NCI-H345 (cell line): ENCODE results near the gene CDK3.

Experiments used
- DNase-seq: peaks from one replicate; lab custom pipeline; 2025; lab: John Stamatoyannopoulos, UW

The CDK3 gene

DNA sequence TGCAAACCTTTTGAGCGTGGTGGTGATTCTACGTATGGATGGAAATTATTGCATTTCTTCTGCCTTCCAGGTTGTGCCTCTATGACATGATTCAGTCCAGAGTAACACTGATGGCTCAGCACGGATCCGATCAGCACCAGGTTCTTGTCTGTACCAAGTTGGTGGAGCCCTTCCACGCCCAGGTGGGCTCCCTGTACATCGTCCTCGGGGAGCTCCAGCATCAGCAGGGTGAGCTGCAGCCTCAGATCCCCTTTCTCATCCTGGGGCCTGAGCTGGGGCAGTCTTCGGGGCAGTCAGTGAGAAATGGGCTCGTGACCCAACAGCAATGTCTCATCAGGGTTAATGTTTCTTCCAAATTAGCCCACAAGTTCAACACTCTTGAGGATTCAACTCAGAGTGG lies 9.3 kb upstream of the CDK3 start:
- no peak for DNase-seq

DNA sequence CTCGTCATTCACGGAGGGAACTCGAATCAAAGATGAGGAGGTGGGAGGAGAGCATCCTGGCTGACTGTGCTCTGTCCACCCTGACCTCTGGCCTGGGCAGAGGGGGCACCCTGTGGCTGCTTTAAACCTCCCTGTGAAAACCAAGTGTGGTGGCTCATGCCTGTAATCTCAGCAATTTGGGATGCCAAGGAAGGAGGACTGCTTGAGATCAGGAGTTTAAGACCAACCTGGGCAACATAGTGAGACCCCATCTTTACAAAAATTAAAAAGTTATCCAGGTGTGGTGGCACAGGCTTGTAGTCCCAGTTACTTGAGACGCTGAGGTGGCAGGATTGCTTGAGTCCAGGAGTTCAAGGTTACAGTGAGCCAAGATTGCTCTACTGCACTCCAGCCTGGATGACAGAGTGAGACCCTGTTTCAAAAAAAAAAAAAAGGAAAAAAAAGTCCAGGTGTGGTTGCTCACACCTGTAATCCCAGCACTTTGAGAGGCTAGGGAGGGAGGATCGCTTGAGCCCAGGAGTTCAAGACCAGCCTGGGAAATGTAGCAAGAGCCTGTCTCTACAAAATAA lies 5.8 kb upstream of the CDK3 start:
- DNase-seq: no peak

DNA sequence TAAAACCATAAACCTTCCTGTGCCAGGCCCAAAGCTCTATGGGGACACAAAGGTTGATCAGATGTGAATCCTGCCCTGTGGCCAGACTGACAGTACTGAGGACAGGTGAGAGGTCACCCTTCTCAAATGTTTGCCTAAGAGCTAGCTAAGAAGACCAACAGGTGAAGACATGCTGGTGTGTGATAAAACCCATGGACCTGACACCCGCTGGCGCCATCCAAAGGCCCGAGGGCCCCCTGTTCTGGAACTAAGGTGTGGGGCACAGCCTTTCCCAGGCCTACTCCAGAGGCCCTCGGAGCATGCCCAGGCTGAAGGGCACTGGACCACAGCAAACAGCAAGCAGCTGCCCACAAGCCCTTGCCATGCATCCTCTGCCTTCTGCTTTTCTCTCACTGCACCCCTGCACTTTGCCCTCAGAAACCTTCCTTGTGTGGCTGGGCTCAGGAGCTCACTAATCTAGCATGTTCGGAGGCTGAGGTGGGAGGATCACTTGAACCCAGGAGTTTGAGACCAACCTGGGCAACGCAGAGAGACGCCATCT lies 5.2 kb upstream of the CDK3 start:
- no peak for DNase-seq

DNA sequence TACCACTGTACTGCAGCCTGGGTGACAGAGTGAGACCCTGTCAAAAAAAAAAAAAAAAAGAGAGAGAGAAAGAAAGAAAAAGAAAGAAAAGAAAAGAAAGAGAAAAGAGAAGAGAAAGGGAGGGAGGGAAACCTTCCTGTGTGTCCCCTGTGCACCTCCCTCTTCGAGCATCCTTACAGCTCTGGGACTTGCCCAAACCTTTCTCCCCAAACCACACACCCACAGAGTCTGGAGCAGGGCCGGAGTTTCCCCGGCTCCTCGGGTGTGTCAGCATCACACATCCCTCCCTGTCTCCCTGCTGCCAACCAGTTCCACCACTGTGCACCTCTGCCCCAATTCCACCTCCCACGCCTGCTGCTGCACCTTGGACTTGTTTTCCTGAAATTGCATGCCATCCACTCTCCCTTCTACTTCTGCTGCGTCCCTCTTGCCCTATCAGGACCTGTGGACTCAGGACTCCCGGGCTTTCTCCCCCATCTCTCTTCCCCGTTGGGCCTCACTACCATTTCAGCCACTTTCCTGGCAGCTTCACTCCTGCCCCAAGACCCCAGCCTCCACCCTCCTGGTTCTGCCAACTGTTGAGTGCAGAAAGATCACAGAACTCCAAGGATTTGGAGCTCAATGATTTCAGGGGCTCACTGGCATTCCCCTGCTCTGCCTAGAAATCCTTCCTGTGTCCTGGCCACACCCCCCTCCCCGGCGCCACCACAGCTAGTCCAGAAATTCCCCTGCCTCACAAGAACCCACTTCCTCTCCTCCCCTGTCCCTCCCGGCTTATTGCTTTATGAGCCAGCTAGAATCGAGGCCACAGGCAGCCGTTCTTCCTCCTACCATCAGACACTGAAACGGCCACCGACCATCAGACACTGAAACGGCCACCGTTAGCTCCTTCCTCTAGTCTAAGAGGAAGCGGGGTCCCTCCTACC lies 3.7 kb upstream of the CDK3 start:
- no peak for DNase-seq

DNA sequence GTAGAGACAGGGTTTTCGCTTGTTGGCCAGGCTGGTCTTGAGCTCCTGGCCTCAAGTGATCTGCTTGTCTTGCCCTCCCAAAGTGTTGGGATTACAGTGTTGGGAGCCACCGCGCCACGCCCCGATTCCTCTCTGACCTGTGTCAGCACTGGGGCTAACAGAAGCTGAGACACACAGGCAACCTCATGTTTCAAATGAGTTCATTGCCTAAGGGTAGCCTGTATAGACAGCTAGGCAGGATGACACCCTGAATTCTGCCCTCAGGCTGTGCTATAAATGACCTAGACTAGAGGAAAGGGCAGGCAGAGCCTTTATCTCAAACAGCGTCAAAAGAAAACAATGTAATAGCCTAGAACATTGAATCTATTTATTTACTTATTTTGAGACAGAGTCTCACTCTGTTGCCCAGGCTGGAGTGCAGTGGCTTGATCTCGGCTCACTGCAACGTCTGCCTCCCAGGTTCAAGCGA lies 2.3 kb upstream of the CDK3 start:
- DNase-seq: no peak

DNA sequence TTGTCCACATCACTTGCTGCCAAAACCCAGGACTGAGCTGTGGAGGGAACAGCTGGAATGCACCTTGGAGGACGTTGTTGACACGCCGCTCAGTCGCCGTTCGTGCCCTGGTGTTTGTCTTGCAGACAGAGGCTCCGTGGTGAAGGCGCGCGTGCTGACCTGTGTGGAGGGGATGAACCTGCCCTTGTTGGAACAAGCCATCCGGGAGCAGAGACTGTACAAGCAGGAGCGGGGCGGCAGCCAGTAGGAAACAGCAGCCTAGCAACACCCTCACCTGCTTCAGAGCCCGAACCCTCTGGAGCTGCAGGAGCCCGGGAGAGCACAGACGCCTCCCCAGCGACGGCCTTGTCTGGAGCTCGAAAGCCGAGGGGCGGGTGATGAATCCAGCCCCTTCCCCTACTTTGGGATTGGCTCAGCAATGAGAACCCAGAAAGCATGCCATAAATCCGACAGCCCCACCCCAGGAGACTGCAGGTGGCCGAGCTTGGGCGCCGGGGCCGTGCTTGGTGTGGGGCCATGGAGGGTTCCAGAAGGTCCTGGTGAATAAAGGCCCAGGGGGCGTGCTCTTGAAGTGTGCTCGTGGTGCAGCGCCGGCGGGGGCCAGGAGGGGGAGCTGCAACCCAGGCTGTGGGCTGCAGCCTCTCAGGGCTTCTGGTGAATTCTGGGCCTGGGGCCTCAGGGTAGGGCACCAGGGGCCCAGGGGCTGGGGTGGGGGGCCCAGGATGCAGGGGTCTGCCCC lies 470 bp upstream of the CDK3 start:
- DNase-seq: peak; percentile 46

DNA sequence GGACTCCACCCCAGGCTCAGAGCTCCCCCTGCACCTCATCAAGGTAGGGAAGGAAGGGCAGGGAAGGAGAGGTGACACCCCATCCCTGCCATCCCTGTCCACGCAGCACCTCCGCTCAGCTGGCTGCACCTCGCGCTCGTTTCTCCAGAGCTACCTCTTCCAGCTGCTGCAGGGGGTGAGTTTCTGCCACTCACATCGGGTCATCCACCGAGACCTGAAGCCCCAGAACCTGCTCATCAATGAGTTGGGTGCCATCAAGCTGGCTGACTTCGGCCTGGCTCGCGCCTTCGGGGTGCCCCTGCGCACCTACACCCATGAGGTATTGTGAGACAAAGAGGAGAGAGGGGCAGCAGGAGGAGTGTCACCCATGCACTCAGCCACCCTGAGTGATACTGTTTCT lies 1.4 kb downstream of the CDK3 start:
- no peak for DNase-seq

DNA sequence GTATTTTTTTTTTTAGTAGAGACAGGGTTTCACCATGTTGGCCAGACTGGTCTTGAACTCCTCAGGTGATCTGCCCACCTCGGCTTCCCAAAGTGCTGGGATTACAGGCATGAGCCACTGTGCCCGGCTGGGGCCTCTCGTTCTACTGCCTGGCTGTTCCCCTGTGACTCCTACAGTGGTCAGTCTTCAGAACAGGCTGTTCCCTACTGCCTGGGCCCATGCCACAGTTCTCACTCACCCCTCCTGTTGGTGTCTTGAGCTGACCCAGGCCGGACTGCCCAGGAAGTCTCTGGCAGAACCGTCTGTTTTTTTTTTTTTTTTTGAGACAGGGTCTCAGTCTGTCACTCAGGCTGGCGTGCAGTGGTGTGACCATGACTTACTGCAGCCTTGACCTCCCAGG lies 3.3 kb downstream of the CDK3 start:
- no peak for DNase-seq

DNA sequence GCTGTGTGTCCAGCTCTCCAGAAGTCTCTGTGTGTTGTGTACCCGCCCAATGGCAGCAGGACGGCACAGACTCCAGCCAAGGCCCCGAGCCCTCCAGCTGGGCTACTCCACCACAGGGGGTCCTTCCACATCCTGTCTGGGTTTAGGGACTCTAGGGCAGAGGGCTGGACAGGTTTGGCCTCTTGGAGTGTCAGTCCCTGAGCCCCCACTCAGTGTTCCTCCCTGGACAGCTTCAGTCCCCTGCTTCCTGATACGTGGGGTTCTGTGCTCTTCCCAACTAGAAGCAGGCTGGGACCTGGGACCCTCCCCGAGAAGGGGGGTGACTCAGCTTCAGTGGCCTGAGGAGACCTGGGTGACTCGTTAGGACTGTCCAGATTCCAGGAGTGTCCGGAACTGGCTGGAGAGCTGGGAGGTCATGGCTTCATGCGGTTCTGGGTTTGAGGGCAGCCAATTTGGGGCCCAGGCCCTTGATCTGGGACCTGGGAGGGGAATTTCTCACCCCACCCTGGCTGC lies 4.2 kb downstream of the CDK3 start:
- no peak for DNase-seq

DNA sequence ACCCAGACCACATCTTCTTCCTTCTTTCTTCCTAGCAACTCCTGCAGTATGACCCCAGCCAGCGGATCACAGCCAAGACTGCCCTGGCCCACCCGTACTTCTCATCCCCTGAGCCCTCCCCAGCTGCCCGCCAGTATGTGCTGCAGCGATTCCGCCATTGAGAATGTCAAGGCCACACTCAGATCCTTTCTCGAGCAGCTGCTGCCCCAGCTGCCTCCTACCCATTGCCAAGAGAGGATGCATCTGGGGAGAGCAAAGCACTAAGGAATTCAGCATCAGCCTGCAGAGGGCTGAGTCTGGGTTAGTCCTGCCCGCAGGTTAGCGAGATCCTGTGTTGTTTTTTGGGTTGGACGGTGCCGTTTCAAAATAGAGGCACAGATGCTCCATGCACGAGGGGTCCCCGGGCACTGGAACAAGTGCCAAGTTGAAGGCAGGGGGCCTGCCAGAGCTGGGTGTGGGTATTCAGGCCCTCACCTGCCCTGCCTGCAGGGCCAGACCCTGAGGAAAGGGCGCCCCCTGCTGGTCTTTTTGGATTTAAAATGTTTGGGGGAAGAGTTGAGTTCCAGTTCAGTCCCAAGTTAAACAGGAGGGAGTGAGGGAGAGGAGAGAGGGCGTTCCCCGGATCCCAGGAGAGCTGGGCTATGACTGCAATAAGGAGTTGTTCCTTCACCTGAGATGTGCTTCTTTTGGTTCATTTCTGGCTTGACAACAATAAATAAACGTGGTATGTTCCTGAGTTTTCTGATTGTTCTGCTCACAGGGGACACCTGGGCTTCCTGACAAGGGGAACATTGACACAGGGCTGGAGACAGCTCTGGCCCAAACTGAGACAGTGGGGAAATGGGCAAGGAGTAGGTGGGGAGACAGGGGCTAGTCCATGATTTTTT lies 4.9 kb downstream of the CDK3 start:
- peak; percentile 83 for DNase-seq

DNA sequence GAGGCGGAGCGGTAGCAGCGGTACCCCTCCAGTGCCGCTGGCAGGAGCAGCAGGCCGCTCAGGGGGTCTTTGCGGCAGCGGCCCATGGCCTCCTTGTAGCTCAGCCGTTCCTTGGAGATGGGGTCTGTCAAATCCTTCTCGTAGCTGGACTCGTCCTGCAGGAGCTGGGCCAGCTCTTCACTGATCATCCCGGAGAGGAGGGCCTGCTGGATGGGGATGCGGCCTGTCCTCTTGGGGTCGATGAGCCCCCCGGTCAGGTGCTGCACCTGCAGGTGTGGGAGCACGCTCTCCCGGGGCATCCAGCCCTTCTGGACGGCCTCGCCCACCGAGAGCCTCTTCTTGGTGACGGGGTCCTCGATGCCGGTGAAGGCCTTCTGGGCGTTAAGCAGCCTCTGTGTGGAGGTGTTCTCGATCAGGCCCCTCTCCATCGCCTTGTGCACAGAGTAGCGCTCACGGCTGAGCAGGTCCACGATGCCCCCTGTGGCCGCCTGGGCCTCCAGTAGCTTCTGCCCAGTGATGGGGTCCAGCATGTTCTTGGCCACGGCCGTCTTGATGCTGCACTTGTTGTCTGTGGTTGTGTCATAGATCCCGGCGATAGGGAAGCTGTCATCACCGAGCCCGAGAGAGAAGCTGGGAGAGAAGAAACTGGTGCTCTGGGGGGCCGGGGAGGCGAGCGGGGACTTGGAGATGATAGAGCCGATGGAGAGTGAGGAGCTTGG lies 6.6 kb downstream of the CDK3 start:
- DNase-seq: no peak

DNA sequence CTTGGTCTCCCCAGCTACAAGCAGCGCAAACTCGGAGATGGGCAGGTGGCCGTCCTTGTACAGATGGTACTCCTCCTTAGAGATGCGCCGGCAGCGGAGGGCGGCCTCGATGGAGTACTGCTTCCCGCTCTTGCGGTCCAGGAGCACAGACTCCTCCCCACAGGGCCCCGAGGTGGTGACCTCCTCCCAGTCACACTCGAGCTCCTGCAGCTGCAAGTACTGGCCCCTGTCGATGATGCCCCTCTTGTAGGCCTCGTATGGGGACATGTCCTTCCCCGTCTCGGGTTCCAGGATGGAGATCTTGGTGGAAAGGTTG lies 7.2 kb downstream of the CDK3 start:
- DNase-seq: no peak

DNA sequence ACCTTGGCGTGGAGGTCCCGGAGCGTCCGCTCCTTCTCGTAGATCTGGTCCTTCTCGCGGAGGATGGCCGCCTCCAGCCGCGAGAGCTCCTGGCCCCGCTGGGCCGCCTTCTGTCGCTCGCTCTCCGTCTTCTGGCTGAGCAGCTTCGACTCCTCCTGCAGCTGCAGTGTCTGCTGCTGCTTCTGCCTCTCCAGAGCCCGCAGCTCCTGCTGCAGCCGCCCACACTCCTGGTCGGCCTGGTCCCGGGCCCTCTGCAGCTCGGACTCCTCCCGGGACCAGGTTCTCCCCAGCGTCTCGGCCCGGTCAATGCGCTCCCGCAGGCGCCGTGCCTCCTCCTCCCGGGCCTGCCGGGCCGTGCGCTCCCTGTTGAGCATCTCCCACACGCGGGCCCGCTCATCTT lies 7.6 kb downstream of the CDK3 start:
- no peak for DNase-seq

DNA sequence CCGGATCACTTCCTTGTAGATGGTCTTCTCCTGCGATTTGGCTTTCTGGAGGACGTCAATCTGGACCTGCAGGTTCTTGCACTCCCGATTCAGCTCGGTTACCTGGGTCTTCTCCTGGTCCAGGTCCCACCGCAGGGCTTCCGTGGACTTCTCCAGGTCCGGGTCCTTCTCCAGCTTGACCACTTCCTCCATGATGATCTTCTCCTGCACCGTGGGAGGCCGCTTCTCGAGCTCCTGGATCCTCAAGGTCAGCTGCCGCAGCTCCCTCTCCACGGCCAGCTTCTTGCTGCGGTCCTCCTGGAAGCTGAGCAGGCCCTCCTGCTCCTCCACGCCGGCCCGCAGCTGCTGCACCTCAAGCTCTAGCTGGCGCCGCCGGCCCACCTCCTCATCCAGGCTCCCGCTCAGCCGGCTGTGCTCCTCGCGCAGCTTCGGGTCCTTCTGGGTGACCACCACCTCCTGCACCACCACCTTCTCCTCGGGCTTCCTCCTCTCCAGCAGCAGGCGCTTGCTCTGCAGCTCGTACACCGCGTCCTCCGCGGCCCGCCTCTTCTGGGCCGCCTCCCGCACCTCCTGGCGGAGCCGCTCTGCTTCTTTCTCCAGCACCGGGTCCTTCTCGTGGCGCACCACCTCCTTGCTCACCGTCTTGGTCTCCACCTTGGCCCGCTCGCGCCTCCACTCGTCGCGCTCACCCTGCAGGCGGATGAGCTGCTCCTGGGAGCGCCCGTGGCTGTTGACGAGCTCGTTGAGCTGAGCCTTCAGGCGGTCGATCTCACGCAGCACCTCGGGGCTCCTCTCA lies 8.2 kb downstream of the CDK3 start:
- no peak for DNase-seq

DNA sequence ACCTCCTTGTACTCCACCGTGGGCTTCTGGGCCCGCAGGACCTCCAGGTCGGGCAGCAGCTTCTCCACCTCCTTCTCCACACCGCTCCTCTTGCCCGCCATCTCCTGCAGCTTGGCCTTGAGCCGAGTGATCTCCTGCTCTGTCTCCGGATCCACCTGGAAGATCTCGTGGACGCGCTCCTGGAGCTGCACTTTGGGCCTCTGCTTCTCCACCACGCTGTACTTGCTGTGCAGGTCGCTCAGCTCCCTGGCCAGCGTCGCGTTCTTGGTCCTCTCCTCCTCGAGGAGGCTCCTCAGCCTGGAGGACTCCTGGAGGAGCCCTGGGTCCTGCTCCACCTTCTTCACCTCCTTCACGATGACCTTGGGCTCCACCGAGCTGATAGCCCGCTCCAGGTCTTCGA lies 8.8 kb downstream of the CDK3 start:
- no peak for DNase-seq

DNA sequence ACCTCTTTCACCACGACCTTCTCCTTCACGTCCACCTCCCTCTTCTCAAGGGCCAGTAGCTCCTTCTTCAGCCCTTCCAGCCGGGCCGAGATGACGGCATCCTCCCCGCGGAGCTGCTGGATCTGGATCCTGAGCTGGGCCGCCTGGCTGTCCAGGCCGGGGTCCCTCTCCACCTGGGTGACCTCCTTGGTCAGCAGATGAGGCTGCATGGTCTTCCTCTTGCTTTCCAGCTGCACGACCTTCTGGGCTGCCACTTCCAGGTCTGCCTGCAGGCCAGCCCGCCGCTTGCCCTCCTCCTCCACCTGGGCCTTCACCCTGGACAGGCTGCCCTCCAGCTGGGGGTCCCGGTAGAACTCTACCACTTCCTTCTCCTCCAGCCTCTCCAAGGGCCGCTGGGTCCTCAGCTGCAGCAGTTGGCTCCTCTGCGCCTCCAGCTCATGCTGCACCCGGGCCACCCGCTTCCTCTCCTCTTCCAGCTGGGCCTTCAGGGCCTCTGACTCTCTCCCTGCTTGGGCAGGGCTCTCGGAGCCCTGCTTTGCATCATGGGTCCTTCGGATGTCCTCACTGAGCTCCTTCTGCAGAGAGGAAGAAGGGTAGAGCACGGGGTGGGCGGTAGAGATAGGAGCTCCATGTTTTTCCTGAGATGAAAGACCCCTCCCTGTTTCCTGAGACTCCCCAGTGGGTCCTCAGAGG lies 9.5 kb downstream of the CDK3 start:
- DNase-seq: no peak

DNA sequence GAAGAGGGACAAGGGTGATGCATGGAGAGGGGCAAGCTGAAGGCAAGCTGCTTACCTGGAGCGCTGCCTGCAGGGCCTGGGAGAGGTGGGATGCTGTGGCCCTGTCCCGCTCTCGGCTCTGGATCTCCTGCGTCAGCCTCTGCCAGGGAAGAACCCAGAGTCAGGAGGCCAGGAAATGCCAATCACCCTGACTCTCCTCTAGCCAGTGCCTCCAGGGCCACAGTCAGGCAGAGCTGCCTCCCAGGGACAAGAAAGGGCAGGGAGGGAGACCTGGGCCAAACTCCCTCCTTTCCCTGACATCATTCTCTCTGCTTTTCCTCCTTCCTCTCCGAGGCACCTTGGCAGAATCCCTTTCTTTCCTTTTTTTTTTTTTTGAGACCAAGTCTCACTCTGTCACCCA lies 11.3 kb downstream of the CDK3 start:
- no peak for DNase-seq

DNA sequence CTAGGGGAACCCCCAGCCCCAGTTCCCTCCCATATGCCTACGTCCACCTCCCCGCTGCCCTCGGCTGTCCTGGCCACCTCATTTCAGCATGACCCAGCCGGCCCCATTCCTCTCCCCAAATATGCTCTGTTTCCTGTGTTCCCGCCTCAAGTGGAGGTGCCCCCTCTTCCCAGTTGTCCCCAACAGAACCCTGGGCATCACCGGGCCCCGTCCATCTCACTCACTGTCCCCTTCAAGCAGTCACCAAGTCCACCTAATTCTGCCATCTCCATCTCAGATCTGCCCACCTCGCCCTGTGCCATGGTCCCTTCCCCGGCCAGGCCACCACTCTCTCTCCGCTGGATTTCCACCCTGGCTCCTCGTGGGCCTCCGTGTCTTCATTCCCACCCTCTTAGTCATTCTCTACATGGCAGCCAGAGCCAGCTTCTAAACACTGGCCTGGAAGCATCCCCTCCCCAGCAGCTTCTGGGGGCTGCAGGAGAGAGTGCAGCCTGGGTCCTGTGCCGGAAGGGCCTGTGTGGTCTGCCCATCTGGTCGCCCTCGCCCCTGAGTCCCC lies 12.8 kb downstream of the CDK3 start:
- no peak for DNase-seq
